Measurements from ENCODE around the gene RGS7BP.

DNA sequence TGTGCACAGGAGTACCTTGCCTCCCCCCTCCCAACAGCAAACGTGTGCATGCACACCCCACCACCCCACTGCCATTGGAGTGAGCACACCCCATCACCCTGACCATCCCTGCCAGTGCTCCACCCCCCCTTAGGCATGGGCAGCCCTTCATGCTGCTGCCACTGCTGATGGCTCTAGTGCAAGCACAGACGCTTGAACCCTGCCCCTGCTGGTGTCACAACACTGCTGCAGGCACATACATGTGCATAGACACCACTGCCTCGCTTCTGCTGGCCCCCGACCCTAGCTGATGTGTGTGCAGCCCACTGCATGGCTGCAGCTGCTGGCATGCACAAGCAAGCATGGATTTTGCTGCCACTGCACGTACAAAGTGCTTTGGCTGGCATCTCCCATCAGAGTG, 16.0 kb upstream of the RGS7BP start:
- TF ChIP-seq, protein P1, sequence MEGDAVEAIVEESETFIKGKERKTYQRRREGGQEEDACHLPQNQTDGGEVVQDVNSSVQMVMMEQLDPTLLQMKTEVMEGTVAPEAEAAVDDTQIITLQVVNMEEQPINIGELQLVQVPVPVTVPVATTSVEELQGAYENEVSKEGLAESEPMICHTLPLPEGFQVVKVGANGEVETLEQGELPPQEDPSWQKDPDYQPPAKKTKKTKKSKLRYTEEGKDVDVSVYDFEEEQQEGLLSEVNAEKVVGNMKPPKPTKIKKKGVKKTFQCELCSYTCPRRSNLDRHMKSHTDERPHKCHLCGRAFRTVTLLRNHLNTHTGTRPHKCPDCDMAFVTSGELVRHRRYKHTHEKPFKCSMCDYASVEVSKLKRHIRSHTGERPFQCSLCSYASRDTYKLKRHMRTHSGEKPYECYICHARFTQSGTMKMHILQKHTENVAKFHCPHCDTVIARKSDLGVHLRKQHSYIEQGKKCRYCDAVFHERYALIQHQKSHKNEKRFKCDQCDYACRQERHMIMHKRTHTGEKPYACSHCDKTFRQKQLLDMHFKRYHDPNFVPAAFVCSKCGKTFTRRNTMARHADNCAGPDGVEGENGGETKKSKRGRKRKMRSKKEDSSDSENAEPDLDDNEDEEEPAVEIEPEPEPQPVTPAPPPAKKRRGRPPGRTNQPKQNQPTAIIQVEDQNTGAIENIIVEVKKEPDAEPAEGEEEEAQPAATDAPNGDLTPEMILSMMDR (IDR thresholded peaks at IDR 0.05): no peak
- TF ChIP-seq POLR2A (IDR thresholded peaks at IDR 0.05): no peak
